Upper lobe of left lung (tissue), 6 donors: ENCODE results near the gene NFU1. TPM values are rescaled to one million over a fixed set of nuclear protein-coding genes. Genes with fewer than 3 reads are reported as not detected.

Experiments used
- ATAC-seq, 2 donors: fragments of 200-7000 bp; cut with Tn5 transposase; one replicate each; pipeline ENCODE4 v1.9.1; 2022; ENCODE audit warnings: mild to moderate bottlenecking in 2 of 2, moderate library complexity in 2 of 2; ENCODE audit not compliant: low FRiP score in 2 of 2
- DNase-seq, 2 donors: peaks; one replicate each; pipeline ENCODE4 v3.0.0-alpha.2; 2019 to 2020
- H3K27ac ChIP-seq, 4 donors: fragments of 200-600 bp; sonication (generic); one replicate each; pipeline ENCODE4 v1.5.1; 2016 to 2019
- H3K27me3 ChIP-seq, 4 donors: fragments of 200-600 bp; sonication (generic); one replicate each; pipeline ENCODE4 v1.5.1; 2017 to 2019
- H3K36me3 ChIP-seq, 4 donors: fragments of 200-600 bp; sonication (generic); one replicate each; pipeline ENCODE4 v1.5.1; 2016 to 2019
- H3K4me1 ChIP-seq, 4 donors: fragments of 200-600 bp; sonication (generic); one replicate each; pipeline ENCODE4 v1.5.1; 2018 to 2019
- H3K4me3 ChIP-seq, 4 donors: fragments of 200-600 bp; sonication (generic); one replicate each; pipeline ENCODE4 v1.5.1; 2017 to 2019; ENCODE audit warnings: mild to moderate bottlenecking in 2 of 4, moderate library complexity in 1 of 4
- H3K9me3 ChIP-seq, 4 donors: fragments of 200-600 bp; sonication (generic); one replicate each; pipeline ENCODE4 v1.5.1; 2018 to 2019
- EP300 ChIP-seq, 4 donors: sonication (generic); formaldehyde crosslinking; IDR thresholded peaks; one replicate each; pipeline ENCODE4 v1.5.1; 2017; ENCODE audit warnings: antibody characterized with exemption in 4 of 4, control low read depth in 2 of 4
- POLR2A ChIP-seq, 4 donors: fragments of 450-650 bp; IDR thresholded peaks; one replicate each; pipeline ENCODE4 v1.5.1; 2016 to 2017; ENCODE audit warnings: antibody characterized with exemption in 4 of 4, mild to moderate bottlenecking in 2 of 4
- POLR2AphosphoS5 ChIP-seq, 2 donors: sonication (generic); formaldehyde crosslinking; IDR thresholded peaks; one replicate each; pipeline ENCODE4 v1.5.1; 2017; ENCODE audit warnings: antibody characterized with exemption in 2 of 2
- WGBS, 2 donors: methylation state at CpG; one replicate each; pipeline ENCODE4 v1.1.5; 2017 to 2018; 5-methylcytosine and 5-hydroxymethylcytosine counted together
- total RNA-seq, 6 donors: library from RNA; depleted of rRNA in 4 of 6; stranded (reverse); fragments of >200 nt in 4 of 6; gene quantifications; one replicate each; pipeline versions ENCODE4 v1.1.0 to v1.2.1, GENCODE V29; 2016 to 2021
- TF ChIP-seq, protein P1 (sequence below), 6 experiments: fragments of 450-650 bp in 4 of 6; fragments of 200-600 bp in 2 of 6; sonication (generic) in 2 of 6; IDR thresholded peaks; one replicate each; pipeline ENCODE4 v1.5.1; 2016 to 2019; ENCODE audit warnings: antibody characterized with exemption in 6 of 6
- donor health status: DM: no; HTN: no; CAD: no; lungs with moderate emphysema.
- donor health status: DM: no; HTN: yes; CAD: no; lungs with severe emphysema.

NFU1 gene
- total RNA-seq = 10 to 100 TPM; 23.0 to 49.8 (median 38.6) TPM

DNA sequence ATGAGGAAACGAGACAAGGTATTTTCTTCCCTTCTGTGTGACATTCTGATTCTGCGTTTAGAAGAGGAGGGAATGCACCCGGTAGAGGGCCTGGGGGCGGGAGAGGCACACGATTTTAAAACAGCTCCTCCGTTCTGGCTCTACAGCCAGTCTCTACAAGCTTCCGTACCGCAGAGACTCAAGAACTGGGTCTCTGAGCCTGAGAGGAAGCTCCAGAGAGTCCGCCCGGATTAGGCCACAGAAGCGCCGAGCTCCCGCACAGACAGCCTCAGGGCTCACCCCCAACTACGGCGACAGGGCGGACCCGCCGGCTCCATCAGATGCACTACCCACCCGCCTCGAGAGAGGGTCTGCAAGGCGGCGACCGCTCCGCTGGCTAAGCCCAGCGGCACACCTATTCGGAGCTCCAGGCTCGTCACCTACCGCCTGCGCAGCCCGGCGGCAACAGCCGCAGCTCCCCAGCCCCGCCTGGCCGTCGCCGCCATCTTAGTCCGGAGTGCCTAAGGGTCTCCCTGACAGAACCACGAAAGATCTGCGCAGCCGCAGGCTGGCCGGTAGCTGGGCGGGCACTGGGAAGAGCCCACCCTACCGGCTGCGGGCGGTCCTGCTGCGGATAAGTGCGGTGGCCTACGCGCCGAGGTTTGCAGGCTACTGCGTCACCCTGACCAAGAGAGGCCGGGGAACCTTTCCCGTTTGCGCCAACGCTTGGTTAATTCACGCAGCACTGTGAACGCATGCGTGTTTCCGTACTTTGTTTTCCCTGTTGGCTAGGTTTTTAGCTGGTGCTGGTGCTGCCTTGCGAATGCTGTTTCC is at the start of gene NFU1:
Gene NFU1 (minus strand): TSS at position 498 of the 813 bp plus-strand sequence. CDS start 13 bp downstream, at position 485.
- Histone ChIP-seq H3K27me3 (no peaks in the 10 kb centered on the region), H3K36me3 (no peaks in the 10 kb centered on the region), H3K27ac (peak within 1 kb of the TSS; percentile 91 to 99 (median 96)), H3K9me3 (no peaks in the 10 kb centered on the region), H3K4me3 (peak within 1 kb of the TSS; percentile 63 to 91 (median 86)), H3K4me1 (peaks cover 11 to 24% (median 20%) of the 10 kb centered on the region in 4 donors)
- peak; percentile 99 for ATAC-seq
- TF ChIP-seq, protein P1, sequence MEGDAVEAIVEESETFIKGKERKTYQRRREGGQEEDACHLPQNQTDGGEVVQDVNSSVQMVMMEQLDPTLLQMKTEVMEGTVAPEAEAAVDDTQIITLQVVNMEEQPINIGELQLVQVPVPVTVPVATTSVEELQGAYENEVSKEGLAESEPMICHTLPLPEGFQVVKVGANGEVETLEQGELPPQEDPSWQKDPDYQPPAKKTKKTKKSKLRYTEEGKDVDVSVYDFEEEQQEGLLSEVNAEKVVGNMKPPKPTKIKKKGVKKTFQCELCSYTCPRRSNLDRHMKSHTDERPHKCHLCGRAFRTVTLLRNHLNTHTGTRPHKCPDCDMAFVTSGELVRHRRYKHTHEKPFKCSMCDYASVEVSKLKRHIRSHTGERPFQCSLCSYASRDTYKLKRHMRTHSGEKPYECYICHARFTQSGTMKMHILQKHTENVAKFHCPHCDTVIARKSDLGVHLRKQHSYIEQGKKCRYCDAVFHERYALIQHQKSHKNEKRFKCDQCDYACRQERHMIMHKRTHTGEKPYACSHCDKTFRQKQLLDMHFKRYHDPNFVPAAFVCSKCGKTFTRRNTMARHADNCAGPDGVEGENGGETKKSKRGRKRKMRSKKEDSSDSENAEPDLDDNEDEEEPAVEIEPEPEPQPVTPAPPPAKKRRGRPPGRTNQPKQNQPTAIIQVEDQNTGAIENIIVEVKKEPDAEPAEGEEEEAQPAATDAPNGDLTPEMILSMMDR (IDR thresholded peaks at IDR 0.05) = peak; percentile 62 to 94 (median 90)
- TF ChIP-seq POLR2AphosphoS5 (IDR thresholded peaks at IDR 0.05) = peak; percentile 68 to 74
- TF ChIP-seq POLR2A (IDR thresholded peaks at IDR 0.05) = peak in 3 of 4 donors; percentile 75 to 91 (median 86)
- peak in 1 of 4 donors; percentile 43 for TF ChIP-seq EP300 (IDR thresholded peaks at IDR 0.05)
- WGBS, 2 donors = 0 to 1% methylated on average over 17 to 24 of the region's 60 CpGs
- peak; percentile 96 for DNase-seq

DNA sequence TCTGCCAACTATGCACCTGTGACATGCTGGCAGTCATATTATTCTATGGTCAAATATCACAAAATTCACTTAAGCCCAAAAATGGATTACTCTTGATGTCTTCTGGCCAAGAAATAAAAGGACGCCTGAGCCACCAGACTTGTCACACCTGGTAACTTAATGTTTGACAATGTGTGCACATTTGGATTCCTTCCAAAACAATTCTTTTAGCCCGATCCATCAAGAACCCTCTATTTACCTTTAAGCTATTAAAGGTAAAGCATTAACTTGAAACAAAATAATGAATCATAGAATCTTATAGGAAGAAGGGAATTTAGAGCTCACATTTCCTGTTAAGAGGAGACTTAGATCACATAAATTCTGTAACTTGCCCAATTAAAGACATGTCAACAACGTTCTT is 46.5 kb upstream of the NFU1 start:
- no peak overlapping the region for H3K27ac ChIP-seq
- no peak for TF ChIP-seq POLR2A (IDR thresholded peaks at IDR 0.05)
- no peak for TF ChIP-seq EP300 (IDR thresholded peaks at IDR 0.05)
- TF ChIP-seq, protein P1 (IDR thresholded peaks at IDR 0.05) = no peak
- no peak for TF ChIP-seq POLR2AphosphoS5 (IDR thresholded peaks at IDR 0.05)

DNA sequence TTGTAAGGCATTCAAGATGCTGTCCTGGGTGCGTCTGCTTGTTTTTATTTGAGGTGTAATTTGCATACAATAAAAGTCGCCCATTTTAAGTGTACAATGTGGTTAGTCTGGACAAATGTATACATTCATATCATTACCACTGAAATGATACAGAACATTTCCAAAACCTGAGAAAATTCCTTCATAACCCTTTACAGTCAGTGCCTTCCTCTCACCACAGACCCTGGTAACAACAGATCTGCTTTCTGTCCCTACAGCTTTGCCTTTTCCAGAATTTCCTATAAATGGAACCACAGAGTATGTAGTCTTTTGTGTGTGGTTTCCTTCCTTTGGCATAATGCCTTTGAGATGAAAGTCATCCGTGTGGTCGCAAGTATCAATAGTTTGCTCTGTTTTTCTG is 45.8 kb upstream of the NFU1 start:
- Histone ChIP-seq H3K4me1 (peaks cover 0 to 10% (median 0%) of the 10 kb centered on the region in 4 donors), H3K4me3 (no peak overlapping the region), H3K9me3 (no peaks in the 10 kb centered on the region), H3K27me3 (no peaks in the 10 kb centered on the region), H3K36me3 (peaks cover 0 to 19% (median under 1%) of the 10 kb centered on the region in 4 donors), H3K27ac (no peak overlapping the region)
- no peak for DNase-seq
- whole genome bisulfite sequencing, 2 donors = 61 to 64% methylated on average over 4 of the region's 4 CpGs
- no peak for ATAC-seq
- TF ChIP-seq, protein P1 (IDR thresholded peaks at IDR 0.05) = no peak
- TF ChIP-seq EP300 (IDR thresholded peaks at IDR 0.05) (no peak), POLR2AphosphoS5 (IDR thresholded peaks at IDR 0.05) (no peak), POLR2A (IDR thresholded peaks at IDR 0.05) (no peak)

More for the DNA sequence above, 46.5 kb upstream of the NFU1 start:
- Histone ChIP-seq H3K36me3 (peaks cover 0 to 16% (median under 1%) of the 10 kb centered on the region in 4 donors), H3K9me3 (no peaks in the 10 kb centered on the region), H3K4me3 (no peak overlapping the region), H3K4me1 (peaks cover 0 to 10% (median 0%) of the 10 kb centered on the region in 4 donors), H3K27me3 (no peaks in the 10 kb centered on the region)
- DNase-seq = no peak
- 51 to 55% methylated on average over 3 of the region's 3 CpGs for WGBS, 2 donors
- ATAC-seq = no peak

DNA sequence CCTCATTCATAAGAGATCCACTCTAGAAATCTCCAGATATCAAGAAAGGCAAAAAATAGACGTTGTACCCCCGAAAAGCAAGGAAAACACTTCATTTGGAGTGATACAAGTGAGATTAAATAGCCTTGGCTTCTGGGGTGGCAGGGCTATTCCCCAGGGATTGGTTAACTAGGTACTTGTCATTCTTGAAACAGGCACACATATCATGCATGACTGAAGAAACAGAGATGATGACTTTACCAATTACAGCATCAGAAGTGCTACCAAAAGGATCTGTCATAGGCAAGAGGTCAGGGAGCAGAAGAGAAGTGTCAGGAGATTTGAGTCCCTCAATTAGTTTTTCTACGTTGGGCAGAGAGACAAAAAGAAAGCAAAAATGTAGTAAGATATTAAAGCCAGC is 45.2 kb upstream of the NFU1 start:
- no peak for DNase-seq
- ATAC-seq = no peak
- WGBS, 2 donors = 72 to 79% methylated on average over 3 of the region's 3 CpGs
- TF ChIP-seq, protein P1 (IDR thresholded peaks at IDR 0.05) = no peak
- TF ChIP-seq EP300 (IDR thresholded peaks at IDR 0.05) = no peak
- H3K27ac ChIP-seq = no peak overlapping the region
- peaks cover 0 to 19% (median under 1%) of the 10 kb centered on the region in 4 donors for H3K36me3 ChIP-seq
- no peaks in the 10 kb centered on the region for H3K27me3 ChIP-seq
- no peaks in the 10 kb centered on the region for H3K9me3 ChIP-seq
- peaks cover 0 to 10% (median 0%) of the 10 kb centered on the region in 4 donors for H3K4me1 ChIP-seq
- no peak overlapping the region for H3K4me3 ChIP-seq
